Stimulated activated CD4-positive, alpha-beta T cell treated with anti-CD3 and anti-CD28 coated beads, Interleukin-1b, Interleukin-23, amount 100 ng/mL, for 1 hour (primary cell): ENCODE results near the gene LDB2.
"Not testable (repeated sequence)": the region's sequence is repeated elsewhere in the genome, so short reads cannot be mapped to it uniquely, and the experiment has no call there.

Experiments used
- DNase-seq, 2 donors: peaks; one replicate each; pipeline ENCODE4 v3.0.0-alpha.2; 2020; ENCODE audit warnings: low read depth in 2 of 2

LDB2 gene

DNA sequence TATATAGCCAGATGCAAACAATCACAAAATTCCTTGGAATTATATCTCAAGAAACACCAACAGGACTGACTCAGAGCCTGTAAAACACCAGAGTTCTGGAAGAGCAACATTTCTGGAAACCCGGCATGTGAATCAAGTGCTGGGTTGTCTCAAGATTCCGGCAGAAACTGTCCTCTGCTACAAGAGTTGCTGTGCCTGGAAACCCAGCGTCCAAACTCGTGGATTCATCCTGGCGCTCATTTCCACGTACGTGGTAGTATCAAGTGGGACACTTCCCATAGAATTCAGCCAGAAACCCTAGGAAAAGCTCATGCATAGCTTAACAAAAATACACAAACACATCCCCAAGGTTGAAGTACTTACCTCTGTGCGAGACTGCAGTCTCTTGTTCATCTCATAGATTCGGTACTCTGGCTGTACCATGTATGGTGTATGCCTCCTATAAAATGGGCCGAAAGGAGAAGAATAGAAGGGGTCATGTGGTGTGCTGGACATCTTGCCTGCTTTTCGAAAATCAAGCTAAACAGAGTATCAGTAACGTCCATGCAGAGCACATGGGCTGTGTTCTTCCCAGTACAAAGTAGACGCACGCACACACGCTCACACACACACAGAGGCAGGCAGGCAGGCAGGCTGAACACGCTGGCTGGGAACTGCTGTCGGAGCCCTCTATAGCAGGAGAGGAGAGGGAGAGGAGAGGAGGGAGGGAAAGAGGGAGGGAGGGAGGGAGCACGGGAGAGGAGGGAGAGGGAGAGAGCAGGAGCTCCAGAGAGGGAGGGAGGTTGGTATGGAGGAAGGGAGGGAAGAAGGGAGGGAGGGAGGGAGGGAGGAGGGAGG lies at the start of gene LDB2:
Gene LDB2, minus strand, starts transcription at position 655 of the 837 bp plus-strand sequence.
- no peak for DNase-seq

GRCh38 chr4:16942491-16942890 lies 44.0 kb upstream of the LDB2 start:
- no peak for DNase-seq

- DNase-seq: no peak
Measured at GRCh38 chr4:16939178-16939577, 40.7 kb upstream of the LDB2 start.

DNA sequence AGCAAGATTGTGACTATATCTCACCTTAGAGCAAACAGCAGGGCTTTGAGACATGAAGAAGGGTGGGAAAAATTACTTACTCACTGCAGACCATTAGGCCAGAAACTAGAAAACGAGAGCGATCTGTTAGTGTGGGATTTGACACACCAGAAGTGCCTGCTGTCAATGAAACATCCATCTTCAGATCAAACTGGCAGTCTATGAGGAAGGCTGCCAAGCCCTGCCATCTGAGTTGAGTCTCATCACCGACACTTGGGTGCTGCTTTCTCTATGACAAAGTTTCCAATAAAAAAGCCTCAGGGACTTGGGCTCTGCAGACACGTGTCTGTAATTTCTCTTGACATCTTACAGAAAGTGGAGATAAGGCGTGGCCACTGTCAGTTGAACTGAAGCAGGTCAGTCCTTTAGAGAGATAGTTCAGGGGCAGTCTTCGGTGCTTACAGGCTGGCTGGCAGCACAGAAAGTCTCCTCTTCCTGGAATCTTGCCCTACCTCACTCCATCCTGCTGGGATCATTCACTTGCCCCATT lies 40.1 kb upstream of the LDB2 start:
- DNase-seq: no peak

DNA sequence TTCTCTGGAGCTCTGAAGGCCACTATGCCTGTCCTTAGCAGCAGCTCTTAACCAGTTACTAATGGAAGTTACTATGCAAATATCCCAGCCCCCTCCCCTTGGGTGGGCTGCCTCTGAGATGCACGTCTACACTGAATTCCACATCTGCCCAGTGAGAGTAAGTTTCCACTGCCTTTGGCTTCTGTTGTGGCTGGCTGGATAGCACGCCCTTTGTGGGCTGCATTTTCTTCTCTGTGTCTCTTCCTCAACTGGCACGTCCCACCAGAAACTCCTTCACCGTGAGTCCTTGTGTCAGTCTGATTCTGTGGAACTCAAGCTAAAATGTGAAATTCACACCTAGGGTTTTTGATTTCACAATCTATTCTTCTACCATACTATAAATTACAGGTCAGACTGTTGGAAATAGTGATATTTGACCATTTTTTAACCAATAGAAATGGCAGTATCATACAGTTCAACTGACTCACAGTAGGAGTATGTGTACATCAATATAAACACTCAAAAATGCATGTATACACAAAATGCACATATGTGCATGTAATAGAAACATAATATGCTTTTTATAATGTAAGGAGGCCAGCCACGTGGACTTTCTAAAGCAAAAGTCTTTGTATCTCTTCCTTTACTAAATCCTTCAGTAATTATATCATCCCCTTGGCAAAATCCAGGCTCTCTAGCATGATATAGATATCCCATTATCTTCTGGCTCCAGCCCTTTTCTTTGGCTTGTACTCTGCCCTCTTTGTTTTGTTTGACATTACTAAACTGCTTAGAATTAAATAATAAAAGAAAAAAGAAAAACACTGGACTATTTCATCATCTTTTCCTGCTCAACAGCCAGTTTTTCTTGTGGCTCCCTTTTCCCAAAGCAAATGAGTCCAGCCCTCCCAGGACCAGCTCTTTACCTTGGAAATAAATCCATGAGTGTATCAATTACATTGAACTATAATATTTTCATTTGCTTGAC lies 33.2 kb upstream of the LDB2 start:
- DNase-seq: no peak

- no peak for DNase-seq
Measured at GRCh38 chr4:16926214-16926613, 27.8 kb upstream of the LDB2 start.

GRCh38 chr4:16918716-16919115 lies 20.3 kb upstream of the LDB2 start:
- not testable (repeated sequence) for DNase-seq

DNA sequence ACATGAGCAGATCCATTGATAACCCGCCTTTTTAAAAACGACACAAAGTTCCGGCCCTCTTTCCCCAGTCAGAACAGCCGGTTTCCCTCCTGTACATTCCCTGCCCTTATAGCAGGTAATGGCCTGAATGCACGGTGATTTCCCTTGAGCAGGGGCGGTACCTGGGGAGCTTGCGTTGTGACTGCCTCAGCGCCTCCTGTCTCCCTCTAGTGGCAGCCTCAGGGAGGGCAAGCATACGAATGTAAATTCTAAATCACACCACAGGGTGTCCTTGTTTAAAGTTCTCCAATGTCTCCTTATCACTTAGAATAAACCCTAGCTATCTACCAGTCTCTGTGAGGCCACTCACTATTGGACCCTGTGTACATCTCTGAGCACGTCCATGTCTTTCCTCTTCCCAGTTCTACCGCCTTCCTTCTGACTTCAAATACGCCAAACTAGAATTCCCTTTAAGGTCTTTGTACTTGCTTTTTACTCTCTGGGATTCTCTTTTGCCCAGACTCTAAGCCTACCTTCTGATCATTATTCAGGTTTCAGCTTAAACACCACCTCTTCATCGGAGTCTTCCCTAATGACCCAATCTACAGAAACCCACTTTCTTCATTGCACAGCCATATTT lies 18.4 kb upstream of the LDB2 start:
- peak; percentile 19 to 58 for DNase-seq

GRCh38 chr4:16916031-16916430 lies 17.6 kb upstream of the LDB2 start:
- no peak for DNase-seq

GRCh38 chr4:16914208-16914607 lies 15.8 kb upstream of the LDB2 start:
- no peak for DNase-seq

GRCh38 chr4:16912896-16913295 lies 14.5 kb upstream of the LDB2 start:
- no peak for DNase-seq

DNA sequence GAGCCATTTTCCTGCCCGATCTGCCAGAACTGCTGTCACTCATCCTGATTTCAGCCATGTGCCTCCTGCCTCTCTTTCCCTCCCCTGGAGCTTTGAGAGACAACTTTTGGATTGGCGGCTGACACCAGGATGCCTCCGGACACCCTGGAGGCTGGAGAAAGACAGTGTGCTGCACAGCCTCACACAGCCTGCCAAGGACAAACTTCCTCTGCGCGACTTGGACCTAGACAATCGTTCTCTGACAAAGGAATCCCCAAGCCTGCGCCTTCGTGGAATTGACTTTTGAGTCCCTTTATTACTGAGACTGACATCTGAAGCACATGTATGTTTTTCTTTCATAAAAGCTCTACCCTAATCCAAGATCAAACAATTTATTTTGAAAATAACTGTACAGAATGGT lies 10.8 kb upstream of the LDB2 start:
- no peak for DNase-seq

DNA sequence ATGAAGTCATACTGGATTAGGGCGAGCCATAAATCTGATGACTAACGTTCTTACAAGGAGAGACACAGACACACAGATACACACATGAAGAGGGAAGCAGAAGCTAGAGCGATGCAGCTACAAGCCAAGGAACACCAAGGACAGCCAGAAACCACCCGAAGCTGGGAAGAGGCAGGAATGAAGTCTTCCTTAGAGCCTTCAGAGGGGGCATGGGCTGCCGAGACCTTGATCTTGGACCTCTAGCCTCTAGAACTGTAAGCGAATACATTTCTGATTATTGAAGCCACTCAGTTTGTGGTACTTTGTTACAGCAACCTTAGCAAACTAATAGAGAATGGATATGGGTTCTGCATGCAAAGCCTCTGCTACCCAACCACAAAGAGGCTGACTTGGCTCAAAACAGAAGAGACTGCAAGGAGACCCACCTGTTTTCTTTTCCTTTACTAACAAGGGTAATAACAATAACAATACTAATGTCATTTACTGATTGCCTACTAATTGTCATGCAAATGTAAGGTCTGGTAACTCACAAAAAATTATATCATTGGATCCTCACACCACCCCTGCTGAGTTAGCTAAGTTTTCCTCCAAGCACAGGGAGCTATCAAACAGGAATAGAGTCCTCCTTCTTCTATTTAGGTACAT lies 10.1 kb upstream of the LDB2 start:
- DNase-seq: no peak

- DNase-seq: no peak
Measured at GRCh38 chr4:16900325-16900724, 1.9 kb upstream of the LDB2 start.

- no peak for DNase-seq
Measured at GRCh38 chr4:16896881-16897750, 1.3 kb downstream of the LDB2 start.

GRCh38 chr4:16894406-16894805 lies 4.0 kb downstream of the LDB2 start:
- no peak for DNase-seq

DNA sequence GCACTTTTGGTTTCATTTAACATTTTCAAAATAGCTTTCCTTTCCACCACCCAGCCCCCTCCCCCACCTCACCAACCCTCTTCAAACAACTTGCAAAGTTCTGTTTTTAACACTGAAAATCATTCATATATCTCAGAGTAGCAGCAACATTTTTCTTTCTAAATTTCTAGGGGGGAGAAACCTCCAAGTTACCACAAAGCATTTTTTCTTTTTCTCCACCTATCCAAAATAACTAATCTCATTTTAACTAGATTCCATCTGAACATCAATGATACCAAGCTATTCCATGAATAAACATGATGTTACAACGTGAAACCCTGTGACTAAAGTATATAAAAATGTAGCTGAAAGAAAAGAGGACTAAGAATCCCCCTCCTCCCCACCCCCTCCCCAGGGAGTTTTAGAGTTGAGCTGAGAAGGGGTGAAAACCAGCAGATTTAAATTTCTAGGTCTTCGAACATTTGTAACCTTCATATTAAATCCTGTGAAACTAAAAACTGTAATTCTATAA lies 5.2 kb downstream of the LDB2 start:
- no peak for DNase-seq

GRCh38 chr4:16890651-16891050 lies 7.8 kb downstream of the LDB2 start:
- DNase-seq: no peak

DNA sequence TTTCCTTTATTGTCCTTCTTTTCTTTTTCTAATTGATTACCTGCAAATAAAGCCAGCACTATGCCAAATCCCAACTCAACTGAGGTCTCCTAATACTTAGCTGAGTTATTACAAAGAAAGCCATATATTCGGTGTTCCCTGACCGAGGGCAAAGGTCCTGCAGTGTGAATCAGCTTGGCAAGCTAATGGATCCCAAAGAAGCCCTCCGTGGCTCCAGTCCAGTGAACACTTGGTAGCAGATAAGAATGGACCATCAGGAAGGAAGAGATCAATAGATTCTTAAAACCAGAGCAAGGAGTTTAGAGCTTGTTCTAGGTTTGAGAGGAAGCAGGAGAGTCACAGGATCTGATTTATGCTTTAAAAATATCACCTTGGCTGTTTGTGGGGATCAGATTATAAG lies 8.5 kb downstream of the LDB2 start:
- DNase-seq: no peak

DNA sequence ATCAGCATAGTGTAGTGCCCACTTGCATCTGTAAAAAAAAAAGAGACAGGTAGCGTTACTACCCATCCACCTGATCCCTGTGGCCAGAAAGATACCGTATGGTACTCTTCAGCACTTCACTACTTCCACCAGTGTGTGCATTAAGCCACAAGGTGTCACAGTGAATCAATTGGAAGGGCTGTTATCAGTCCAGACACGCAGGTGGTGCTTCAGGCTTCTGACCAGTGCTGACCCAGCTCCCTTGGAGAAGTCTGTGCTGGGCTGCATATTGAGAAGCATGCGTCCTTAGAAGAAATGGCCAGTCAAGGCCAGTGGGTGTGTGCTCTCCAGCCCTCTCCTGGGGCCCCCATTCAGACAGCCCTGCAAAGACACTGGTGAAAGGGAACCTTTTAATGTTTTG lies 10.6 kb downstream of the LDB2 start:
- no peak for DNase-seq
